Stimulated activated CD8-positive, alpha-beta memory T cell treated with anti-CD3 and anti-CD28 coated beads, Interleukin-7, amount 100 ng/mL, for 48 hours (primary cell): Measurements from ENCODE around the gene ADGRA3.

Source experiments
- DNase-seq, 2 donors: peaks; one replicate each; pipeline ENCODE4 v3.0.0-alpha.2; 2020; ENCODE audit warnings: low read depth in 1 of 2; ENCODE audit errors: extremely low read depth in 1 of 2

The ADGRA3 gene

DNA sequence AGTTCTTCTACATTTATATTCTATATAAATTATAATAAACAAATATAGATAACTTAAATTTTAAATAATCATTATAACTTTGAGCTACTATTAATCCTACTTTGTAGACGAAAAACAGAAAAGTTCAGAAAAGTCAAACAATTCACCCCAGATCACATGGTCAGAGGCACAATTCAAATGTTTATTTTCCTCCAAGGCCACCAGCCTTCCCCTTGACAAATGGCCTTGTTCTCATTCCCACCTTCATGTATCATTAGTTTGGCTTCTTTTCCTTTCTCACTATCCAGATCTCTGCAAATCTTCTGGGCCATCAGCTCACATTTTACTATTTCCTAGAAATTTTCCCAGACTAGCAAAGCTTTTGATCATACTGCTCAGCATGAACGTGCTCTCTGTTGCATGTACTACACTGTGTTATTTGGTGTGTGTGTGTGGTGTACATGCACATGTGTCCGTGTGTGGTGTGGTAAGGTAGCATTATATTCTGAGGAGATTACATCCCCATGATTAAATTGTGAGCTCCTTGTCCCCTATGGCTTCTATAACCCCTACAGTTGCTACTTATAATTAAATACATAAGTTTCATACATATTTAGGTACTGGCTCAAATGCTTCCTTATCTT, 61.5 kb downstream of the ADGRA3 start:
- no peak for DNase-seq

DNA sequence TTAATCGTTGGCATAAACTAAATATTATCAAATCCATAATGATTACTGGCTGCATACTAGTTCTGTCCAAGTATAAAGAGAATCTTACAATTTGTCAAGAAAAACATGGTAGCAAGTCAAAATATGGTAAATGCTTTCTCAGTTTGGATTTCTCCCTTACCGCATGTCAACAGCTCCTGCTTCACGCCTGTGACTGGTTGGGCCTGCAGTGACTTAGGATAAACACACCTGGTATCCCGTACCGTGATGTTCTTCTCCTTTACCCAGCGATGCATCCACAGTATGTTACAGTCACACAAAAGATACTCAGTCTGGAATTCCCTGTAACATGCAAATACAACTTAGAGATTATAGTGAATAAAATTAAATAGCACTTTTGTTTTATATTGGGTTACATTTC, 71.1 kb downstream of the ADGRA3 start:
- no peak for DNase-seq

- DNase-seq = no peak
Measured at GRCh38 chr4:22442956-22443355, 72.9 kb downstream of the ADGRA3 start.

DNA sequence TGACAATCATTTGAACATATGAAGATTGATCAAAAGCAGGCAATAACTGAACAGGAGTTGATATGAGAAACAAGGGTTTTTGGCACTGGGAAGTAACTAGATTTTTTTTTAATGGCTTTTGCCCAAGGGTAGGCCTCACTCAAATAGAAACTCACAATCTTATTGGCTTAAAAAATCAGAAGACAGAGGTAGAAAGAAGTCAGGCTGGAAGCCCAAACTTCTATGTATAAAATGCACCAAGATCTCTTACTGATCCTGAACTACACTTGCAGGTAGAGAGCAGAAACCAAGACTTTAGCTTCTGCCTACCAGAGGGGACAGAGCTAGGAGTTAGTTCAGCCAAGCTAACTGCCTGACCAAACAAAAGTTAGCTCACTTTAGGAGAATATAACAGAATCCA, 74.9 kb downstream of the ADGRA3 start:
- DNase-seq = no peak

DNA sequence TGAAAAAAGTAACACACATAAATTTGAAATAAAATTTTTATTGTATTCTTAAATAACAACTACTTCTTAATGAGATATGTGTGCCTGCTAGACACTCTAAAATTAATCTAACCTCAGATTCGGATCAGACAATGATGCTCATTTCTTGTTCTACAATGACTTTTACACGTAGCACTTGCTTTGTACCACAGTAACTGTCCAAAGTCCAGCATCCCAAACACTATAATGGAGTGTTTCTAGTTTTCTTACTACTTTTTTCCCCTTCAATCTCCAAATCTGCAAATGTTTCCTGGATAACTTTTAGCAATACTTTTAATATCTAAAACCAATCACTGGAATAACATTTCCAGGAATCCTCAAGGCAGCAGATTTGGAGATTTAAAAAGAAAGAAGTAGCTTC, 75.9 kb downstream of the ADGRA3 start:
- DNase-seq = no peak

DNA sequence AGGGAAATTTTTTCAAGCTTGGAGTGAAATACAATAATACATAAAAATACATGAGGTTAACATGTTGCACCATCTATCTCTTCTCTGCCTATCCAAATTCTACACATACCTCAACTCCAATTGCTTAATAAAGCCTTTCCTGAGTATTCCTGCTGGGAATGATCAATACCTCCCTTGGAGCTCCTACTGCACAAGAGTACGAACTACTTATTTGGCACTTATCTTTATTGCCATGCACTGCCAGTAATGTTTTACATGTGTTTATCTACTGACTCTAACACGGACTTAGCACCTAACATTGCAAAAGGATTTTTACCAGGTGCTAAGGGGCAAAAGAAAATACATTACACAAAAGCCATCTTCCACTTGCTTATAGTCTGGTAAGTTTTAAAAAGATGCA, 80.2 kb downstream of the ADGRA3 start:
- no peak for DNase-seq

DNA sequence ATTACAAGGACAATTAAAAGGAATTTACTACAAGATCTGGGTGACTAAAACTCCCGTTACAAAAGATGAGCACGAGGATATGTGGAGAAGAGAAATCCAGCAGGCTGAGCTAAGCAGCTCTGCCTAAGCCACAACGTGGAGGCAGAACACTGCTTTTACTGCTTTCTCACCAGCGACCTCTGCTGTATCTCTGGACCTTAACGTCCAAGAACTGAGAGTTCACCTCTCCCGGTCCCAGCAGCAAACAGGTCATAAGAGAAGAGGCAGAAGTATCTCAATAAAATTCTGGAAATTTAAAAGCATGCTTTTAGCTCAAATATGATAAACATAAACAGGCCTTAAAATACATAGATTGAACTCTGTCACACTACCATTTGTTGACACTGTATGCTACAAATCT, 81.0 kb downstream of the ADGRA3 start:
- DNase-seq = no peak

DNA sequence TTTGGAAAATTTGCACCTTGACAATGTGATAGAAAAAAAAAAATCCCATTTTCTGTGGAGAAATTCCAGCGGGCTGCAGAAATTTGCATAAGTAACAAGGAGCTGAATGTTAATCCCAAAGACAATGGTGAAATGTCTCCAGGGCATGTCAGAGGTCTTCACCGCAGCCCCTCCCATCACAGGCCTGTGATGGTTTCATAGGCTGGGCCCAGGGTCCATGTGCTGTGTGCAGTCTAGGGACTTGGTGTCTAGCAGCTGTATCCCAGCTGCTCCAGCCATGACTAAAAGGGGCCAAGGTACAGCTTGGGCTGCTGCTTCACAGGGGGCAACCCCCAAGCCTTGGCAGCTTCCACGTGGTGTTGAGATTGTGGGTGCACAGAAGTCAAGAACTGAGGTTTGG, 85.2 kb downstream of the ADGRA3 start:
- no peak for DNase-seq

DNA sequence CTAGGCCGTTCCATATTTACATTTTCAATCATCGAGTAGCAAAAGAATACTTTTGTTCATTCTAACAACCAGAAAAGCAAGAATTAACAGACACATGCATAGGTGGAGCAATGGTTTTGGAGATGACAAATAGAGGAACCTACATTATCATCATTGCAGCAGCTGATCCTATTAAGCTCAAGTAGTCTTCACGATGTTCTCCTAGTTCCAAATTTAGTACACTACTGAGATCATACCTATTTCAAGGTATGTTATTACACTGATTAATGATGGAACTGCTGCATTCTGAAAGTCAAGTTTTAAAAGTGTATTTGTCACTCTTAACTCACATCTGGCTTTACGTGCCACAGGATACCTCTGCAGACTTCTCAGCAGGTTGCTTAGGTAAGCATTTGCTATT, 87.4 kb downstream of the ADGRA3 start:
- DNase-seq = no peak

DNA sequence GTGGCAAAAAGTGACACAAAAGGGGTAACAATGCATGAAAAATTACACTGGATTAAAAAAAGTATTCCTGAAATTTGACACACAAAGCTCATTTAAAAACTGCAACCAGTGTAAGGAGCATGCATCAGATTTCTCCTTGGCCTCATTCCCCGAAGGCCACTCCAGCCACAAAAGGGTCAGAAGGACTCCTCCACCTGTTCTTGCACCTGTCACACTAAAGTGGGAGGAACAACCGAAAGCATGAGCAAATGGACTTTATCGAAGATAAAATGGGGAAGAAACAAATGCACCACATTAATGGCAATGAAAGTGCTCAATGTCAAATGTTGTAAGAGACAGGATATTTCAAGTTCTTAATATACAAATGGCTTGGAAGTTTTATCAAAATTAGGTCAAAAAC, 88.2 kb downstream of the ADGRA3 start:
- DNase-seq = no peak

DNA sequence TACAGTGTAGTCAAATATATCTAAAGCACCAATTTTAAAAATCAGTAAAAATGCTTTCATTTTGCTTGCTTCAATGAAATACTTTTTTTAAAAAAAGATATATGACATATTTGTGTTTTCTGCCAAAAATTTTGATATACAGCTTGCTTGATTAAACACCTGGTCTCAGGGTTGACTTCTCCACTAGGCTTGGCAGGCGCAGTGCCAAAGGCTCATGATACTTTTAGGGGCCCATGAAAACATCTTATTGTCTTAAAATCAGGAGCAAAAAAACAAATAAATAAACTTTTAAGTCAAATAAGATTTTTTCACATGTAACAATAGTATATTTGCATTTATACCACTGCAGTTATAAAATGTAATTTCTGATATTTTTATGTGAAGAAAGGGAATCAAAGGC, 95.6 kb downstream of the ADGRA3 start:
- no peak for DNase-seq

- no peak for DNase-seq
Measured at GRCh38 chr4:22417408-22417807, 98.5 kb downstream of the ADGRA3 start.

DNA sequence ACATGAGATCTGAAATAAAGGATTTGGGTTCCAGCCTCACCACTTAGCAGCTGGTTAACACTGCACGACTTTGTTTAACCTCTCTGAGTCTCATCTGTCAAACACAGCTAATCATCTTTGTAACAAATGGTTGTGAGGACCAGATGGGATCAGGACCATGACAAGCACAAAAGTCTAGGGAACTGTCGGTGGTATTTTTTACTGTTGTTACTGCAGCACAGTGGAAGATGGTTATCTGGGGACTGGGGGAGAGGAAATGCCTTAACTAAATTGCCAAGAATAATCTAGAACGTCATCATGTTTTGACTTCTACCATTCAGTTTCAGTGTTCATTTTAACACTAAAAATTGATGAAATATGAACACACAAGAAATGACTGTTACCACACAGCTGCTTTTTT, 99.5 kb downstream of the ADGRA3 start:
- no peak for DNase-seq

- DNase-seq = no peak
Measured at GRCh38 chr4:22414833-22415232, 101.0 kb downstream of the ADGRA3 start.

GRCh38 chr4:22413471-22413870, 102.4 kb downstream of the ADGRA3 start:
- DNase-seq = no peak

GRCh38 chr4:22412013-22412412, 103.9 kb downstream of the ADGRA3 start:
- DNase-seq = no peak

- no peak for DNase-seq
Measured at GRCh38 chr4:22410645-22411247, 105.1 kb downstream of the ADGRA3 start.

DNA sequence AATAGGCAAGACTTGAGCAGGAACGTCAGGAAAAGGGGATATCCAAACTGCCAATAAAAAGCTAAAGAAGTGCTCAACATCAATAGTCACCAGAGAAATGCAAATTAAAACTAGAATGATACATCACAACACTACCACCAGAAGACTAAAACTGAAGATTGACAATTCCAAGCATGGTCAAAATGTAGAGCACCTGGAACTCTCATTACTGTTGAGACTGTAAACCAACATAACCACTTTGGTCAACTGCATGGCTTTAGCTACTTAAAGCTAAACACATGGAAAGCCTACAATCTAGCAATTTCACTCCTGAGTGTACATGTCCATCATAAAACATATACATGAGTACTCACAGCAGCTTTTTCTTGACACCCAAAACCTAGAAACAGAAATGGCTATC, 107.4 kb downstream of the ADGRA3 start:
- DNase-seq = no peak

DNA sequence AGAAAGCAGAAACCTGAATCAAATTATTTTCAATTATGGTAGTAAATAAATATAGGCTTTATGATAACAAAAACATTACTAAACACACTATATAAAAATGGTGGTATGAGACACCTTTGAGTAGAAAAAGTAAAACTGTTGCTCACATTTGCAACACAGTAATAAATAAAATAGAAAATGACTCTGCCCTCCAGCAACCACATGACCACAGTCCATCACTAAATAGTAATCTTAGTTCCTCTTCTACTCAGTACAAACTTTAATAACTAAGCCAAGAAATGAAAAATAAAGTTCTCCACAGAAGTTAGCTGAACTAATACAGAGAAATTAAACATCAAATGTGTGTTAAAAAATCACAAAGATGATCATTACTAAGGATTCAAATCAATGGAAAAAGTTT, 108.5 kb downstream of the ADGRA3 start:
- DNase-seq = no peak

GRCh38 chr4:22398671-22399070, 117.2 kb downstream of the ADGRA3 start:
- DNase-seq = no peak

DNA sequence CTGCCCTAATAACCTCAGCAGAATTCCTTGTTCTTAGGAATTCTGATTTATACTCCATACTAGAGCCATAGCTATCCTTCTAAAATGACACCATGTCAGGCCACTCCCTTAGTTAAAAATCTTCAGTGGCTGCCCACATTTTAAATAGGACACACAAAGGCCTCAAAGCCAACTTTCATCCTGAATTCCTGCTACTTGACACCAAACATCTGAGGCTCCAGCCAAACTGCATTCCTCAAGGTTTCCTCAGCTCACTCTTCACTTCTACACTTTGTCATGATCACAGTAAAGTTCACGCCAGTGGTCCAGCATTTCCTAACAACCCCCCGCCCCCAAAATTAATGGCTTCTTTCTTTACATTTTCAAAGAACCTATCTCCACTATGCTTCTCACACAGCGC, 124.3 kb downstream of the ADGRA3 start:
- DNase-seq = no peak

GRCh38 chr4:22389240-22389870, 126.5 kb downstream of the ADGRA3 start:
- DNase-seq = peak in 1 of 2 donors; percentile 11

DNA sequence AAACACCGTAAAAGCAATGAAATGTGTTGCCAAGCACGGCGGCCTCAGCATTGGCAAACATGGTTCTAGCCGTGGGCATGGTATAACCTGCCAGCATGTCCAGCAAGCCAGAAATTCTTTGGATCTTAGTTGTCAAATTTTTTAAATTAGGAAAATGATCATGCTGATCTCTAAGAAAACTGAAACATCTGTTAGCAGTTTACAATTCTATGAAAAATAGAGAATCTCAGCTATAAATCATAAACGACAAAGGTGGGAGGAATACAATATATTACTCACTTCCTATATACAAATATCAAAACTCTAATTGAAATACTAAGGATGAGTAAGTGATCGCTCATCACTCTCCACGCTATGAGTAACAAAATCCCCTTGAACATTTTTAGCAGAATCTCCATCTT, 130.3 kb downstream of the ADGRA3 start:
- no peak for DNase-seq
